HepG2 (cell line): Measurements from ENCODE around the gene ST8SIA6. TPM values are rescaled to one million over a fixed set of nuclear protein-coding genes. Genes with fewer than 3 reads are reported as not detected.
A peak's percentile ranks its signal among the peaks of the same experiment; 100 is the strongest.

Experiments
- AGO2 ChIP-seq: fragments of 200-400 bp; formaldehyde crosslinking; optimal IDR thresholded peaks from 2 replicates; pipeline ENCODE3; 2017; ENCODE audit warnings: mild to moderate bottlenecking, low read depth, low read length, moderate library complexity
- BCL6 ChIP-seq: IDR thresholded peaks from 2 replicates; pipeline ENCODE4 v1.6.1; 2016; ENCODE audit warnings: missing genetic modification reagents, missing compliant biosample characterization
- ETV5 ChIP-seq: IDR thresholded peaks from 2 replicates; pipeline ENCODE4 v1.6.1; 2018; ENCODE audit warnings: missing biosample characterization, missing genetic modification reagents, inconsistent platforms, borderline replicate concordance
- HDAC2 ChIP-seq: sonication (generic); formaldehyde crosslinking; IDR thresholded peaks from 2 replicates; pipeline ENCODE4 v1.4.0; 2020; ENCODE audit warnings: missing genetic modification reagents
- HMG20A ChIP-seq: IDR thresholded peaks from 2 replicates; pipeline ENCODE4 v1.6.1; 2016; ENCODE audit warnings: borderline replicate concordance
- PHF21A ChIP-seq: sonication (generic); formaldehyde crosslinking; IDR thresholded peaks from 2 replicates; pipeline ENCODE4 v1.5.0; 2020; ENCODE audit warnings: mild to moderate bottlenecking, missing genetic modification reagents
- TEAD3 ChIP-seq: optimal IDR thresholded peaks from 2 replicates; pipeline ENCODE3; 2016; ENCODE audit warnings: borderline replicate concordance
- ZNF136 ChIP-seq: sonication (generic); formaldehyde crosslinking; IDR thresholded peaks from 2 replicates; pipeline ENCODE4 v1.8.1; 2022; ENCODE audit warnings: low read depth, mild to moderate bottlenecking, moderate library complexity, missing genetic modification reagents
- polyA plus RNA-seq, 8 experiments: library from polyadenylated mRNA; depleted of rRNA in 3 of 8; stranded (reverse) in 7 of 8; unstranded in 1 of 8; fragments of >200 nt; fragmentation: Illumina TruSeq in 4 of 8; extraction: Trizol in 4 of 8; gene quantifications; 2 replicates each; pipeline versions ENCODE4 v1.2.1 to v1.2.3, GENCODE V29; 2011 to 2016; ENCODE audit warnings: low read depth in 4 of 8, missing spikeins in 1 of 8, mixed read lengths in 1 of 8; ENCODE audit not compliant: insufficient read depth in 1 of 8
- total RNA-seq, 5 experiments: library from RNA; depleted of rRNA; stranded (reverse); fragments of >200 nt; fragmentation: Illumina TruSeq; extraction: Trizol; gene quantifications; 2 replicates each; pipeline ENCODE4 v1.2.3, GENCODE V29; 2016; ENCODE audit warnings: low read depth in 1 of 5
- TF ChIP-seq, protein P1 (sequence below): sonication (generic); formaldehyde crosslinking; conservative IDR thresholded peaks from 2 replicates; pipeline ENCODE4 v1.4.0; 2020; ENCODE audit warnings: mild to moderate bottlenecking, missing genetic modification reagents, moderate library complexity
- TF ChIP-seq, protein P2 (sequence below): sonication (generic); formaldehyde crosslinking; IDR thresholded peaks from 2 replicates; pipeline ENCODE4 v1.8.1; 2023; ENCODE audit warnings: mild to moderate bottlenecking, inconsistent platforms, moderate library complexity, missing genetic modification reagents, borderline replicate concordance

Gene ST8SIA6
- total and polyA plus RNA-seq, 2 of the 13 experiments (the other 11 are each of a cell fraction or from before 2014, with no cell fraction given), result not detected

DNA sequence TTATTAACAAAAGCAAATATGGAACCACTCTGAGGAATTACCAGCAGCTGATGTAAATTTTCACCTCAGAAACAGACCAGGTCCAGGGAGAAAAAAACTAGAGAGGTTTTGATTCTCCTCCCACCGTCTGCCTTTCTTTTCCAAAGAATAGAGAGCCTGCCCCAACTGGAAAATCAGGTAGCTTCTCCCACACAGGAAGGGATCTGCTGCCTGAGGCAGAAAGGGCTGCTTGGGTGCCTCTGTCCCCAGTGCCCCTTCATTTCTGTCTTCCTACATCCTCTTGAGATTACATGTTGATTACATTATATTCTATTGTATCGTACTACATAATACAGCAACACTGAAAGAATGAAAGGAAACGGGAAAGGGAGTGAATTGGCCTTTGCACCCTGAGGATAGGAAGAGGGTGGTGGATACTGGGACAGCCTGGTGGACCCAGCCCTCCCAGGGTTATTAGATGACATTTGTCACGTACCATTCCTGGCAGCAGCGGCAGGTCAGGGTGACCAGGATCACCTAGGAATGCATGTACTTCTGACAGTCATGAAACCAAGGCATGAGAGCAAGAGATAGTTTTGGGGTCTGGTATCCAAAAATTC lies 8.9 kb downstream of the ST8SIA6 start (continued):
- TF ChIP-seq, protein P1, sequence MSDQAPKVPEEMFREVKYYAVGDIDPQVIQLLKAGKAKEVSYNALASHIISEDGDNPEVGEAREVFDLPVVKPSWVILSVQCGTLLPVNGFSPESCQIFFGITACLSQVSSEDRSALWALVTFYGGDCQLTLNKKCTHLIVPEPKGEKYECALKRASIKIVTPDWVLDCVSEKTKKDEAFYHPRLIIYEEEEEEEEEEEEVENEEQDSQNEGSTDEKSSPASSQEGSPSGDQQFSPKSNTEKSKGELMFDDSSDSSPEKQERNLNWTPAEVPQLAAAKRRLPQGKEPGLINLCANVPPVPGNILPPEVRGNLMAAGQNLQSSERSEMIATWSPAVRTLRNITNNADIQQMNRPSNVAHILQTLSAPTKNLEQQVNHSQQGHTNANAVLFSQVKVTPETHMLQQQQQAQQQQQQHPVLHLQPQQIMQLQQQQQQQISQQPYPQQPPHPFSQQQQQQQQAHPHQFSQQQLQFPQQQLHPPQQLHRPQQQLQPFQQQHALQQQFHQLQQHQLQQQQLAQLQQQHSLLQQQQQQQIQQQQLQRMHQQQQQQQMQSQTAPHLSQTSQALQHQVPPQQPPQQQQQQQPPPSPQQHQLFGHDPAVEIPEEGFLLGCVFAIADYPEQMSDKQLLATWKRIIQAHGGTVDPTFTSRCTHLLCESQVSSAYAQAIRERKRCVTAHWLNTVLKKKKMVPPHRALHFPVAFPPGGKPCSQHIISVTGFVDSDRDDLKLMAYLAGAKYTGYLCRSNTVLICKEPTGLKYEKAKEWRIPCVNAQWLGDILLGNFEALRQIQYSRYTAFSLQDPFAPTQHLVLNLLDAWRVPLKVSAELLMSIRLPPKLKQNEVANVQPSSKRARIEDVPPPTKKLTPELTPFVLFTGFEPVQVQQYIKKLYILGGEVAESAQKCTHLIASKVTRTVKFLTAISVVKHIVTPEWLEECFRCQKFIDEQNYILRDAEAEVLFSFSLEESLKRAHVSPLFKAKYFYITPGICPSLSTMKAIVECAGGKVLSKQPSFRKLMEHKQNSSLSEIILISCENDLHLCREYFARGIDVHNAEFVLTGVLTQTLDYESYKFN (CRISPR knock-in tag), result peak; percentile 51; the same call in 1 of the 2 replicates
- TF ChIP-seq BCL6 (CRISPR knock-in tag), result no peak
- no peak for TF ChIP-seq ZNF136 (CRISPR knock-in tag)
- TF ChIP-seq HMG20A (CRISPR knock-in tag), result peak; percentile 23; the same call in 1 of the 2 replicates
- TF ChIP-seq PHF21A, result peak; percentile 25; the same call in 1 of the 2 replicates
- TF ChIP-seq TEAD3 (CRISPR knock-in tag), result peak; percentile 46
- TF ChIP-seq ETV5, result peak; percentile 23; the same call in 1 of the 2 replicates
- no peak for TF ChIP-seq AGO2
- TF ChIP-seq, protein P2, sequence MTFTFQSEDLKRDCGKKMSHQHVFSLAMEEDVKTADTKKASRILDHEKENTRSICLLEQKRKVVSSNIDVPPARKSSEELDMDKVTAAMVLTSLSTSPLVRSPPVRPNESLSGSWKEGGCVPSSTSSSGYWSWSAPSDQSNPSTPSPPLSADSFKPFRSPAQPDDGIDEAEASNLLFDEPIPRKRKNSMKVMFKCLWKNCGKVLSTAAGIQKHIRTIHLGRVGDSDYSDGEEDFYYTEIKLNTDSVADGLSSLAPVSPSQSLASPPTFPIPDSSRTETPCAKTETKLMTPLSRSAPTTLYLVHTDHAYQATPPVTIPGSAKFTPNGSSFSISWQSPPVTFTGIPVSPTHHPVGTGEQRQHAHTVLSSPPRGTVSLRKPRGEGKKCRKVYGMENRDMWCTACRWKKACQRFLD (CRISPR knock-in tag), result no peak
- TF ChIP-seq HDAC2, result peak; percentile 31; the same call in 1 of the 2 replicates
